GM10248 (cell line): ENCODE results near the gene TP53RK.

Source experiments
- CTCF ChIA-PET: fragments of 300-600 bp; sonication (Branson Sonifier 250); formaldehyde crosslinking; extraction: SDS; loops from one replicate; lab custom pipeline; 2021; ENCODE audit warnings: antibody characterized with exemption; lab: Yijun Ruan, JAX
- POLR2A ChIA-PET: fragments of 350-650 bp; sonication (Branson Sonifier 250); formaldehyde crosslinking; extraction: SDS; loops from one replicate; lab custom pipeline; 2020; ENCODE audit warnings: antibody characterized with exemption; lab: Yijun Ruan, JAX
- DNase-seq: peaks from one replicate; pipeline ENCODE4 v3.0.0; 2012; ENCODE audit errors: extremely low spot score
- CTCF ChIP-seq: IDR thresholded peaks from 2 replicates; pipeline ENCODE4 v1.5.1; 2012; ENCODE audit warnings: mild to moderate bottlenecking, low read depth; ENCODE audit errors: extremely low read depth, missing control alignments, control extremely low read depth

Gene TP53RK

GRCh38 chr20:46644160-46644559, 45.1 kb downstream of the TP53RK start:
- no peak for DNase-seq
- CTCF ChIA-PET, result no interaction called here
- no peak for TF ChIP-seq CTCF
- POLR2A ChIA-PET, result no interaction called here

GRCh38 chr20:46642969-46643343, 46.3 kb downstream of the TP53RK start:
- CTCF ChIA-PET, result no interaction called here
- no peak for TF ChIP-seq CTCF
- no peak for DNase-seq
- POLR2A ChIA-PET, result no interaction called here

GRCh38 chr20:46642265-46642968, 46.8 kb downstream of the TP53RK start:
- TF ChIP-seq CTCF, result no peak
- no peak for DNase-seq
- ChIA-PET POLR2A (no interaction called here), CTCF (no interaction called here)

GRCh38 chr20:46641424-46641823, 47.8 kb downstream of the TP53RK start:
- TF ChIP-seq CTCF, result no peak
- DNase-seq, result no peak
- ChIA-PET CTCF (no interaction called here), POLR2A (no interaction called here)

- TF ChIP-seq CTCF, result no peak
- POLR2A ChIA-PET, result no interaction called here
- CTCF ChIA-PET, result no interaction called here
- DNase-seq, result no peak
Measured at GRCh38 chr20:46640536-46641311, 48.5 kb downstream of the TP53RK start.

GRCh38 chr20:46640044-46640443, 49.2 kb downstream of the TP53RK start:
- CTCF ChIA-PET, result no interaction called here
- POLR2A ChIA-PET, result no interaction called here
- no peak for TF ChIP-seq CTCF
- no peak for DNase-seq
